GM23338 (cell line): ENCODE results near the gene FAM20C. TPM values are rescaled to one million over a fixed set of nuclear protein-coding genes. Genes with fewer than 3 reads are reported as not detected.

ENCODE experiments used
- ATAC-seq: fragments of 200-7000 bp; cut with Tn5 transposase; 3 replicates; pipeline ENCODE4 v1.9.1; 2020
- DNase-seq: peaks from one replicate; pipeline ENCODE4 v3.0.0-alpha.2; 2015; ENCODE audit warnings: low spot score
- H2AFZ ChIP-seq: fragments of 200-600 bp; sonication (generic); 2 replicates; pipeline ENCODE4 v1.8.0; 2016; ENCODE audit warnings: antibody characterized with exemption, mild to moderate bottlenecking, moderate library complexity
- H3F3A ChIP-seq: fragments of 200-600 bp; sonication (generic); replicated peaks from 2 replicates; pipeline ENCODE4 v1.8.0; 2017; ENCODE audit warnings: antibody characterized with exemption, mixed run types, low read depth
- H3K27ac ChIP-seq: fragments of 200-600 bp; sonication (generic); 2 replicates; pipeline ENCODE4 v1.6.1; 2016; ENCODE audit warnings: low read depth
- H3K27me3 ChIP-seq: fragments of 200-600 bp; sonication (generic); 2 replicates; pipeline ENCODE4 v1.8.0; 2016; ENCODE audit warnings: mild to moderate bottlenecking, mixed run types, moderate library complexity; ENCODE audit not compliant: insufficient read depth
- H3K36me3 ChIP-seq: fragments of 200-600 bp; sonication (generic); 2 replicates; pipeline ENCODE4 v1.8.0; 2016; ENCODE audit warnings: mild to moderate bottlenecking; ENCODE audit not compliant: insufficient read depth
- H3K4me1 ChIP-seq: fragments of 200-600 bp; sonication (generic); 2 replicates; pipeline ENCODE4 v1.8.0; 2016; ENCODE audit warnings: mild to moderate bottlenecking, moderate library complexity; ENCODE audit not compliant: insufficient read depth
- H3K4me2 ChIP-seq: fragments of 200-600 bp; sonication (generic); 2 replicates; pipeline ENCODE4 v1.7.1; 2017; ENCODE audit warnings: mixed run types
- H3K4me3 ChIP-seq: fragments of 200-600 bp; sonication (generic); 2 replicates; pipeline ENCODE4 v1.6.1; 2016; ENCODE audit warnings: mixed run types
- H3K79me2 ChIP-seq: fragments of 200-600 bp; sonication (generic); replicated peaks from 2 replicates; pipeline ENCODE4 v1.8.0; 2017; ENCODE audit warnings: mild to moderate bottlenecking; ENCODE audit not compliant: insufficient read depth
- H3K9me2 ChIP-seq: fragments of 200-600 bp; sonication (generic); 2 replicates; pipeline ENCODE4 v1.8.0; 2017; ENCODE audit not compliant: insufficient read depth
- H4K20me1 ChIP-seq: fragments of 200-600 bp; sonication (generic); replicated peaks from 2 replicates; pipeline ENCODE4 v1.8.0; 2017; ENCODE audit warnings: mild to moderate bottlenecking; ENCODE audit not compliant: insufficient read depth
- H3K27ac Mint-ChIP-seq: 2 replicates; pipeline ENCODE4 v1.8.0; 2020; ENCODE audit warnings: inconsistent platforms, mild to moderate bottlenecking, moderate library complexity, mixed read lengths
- H3K27me3 Mint-ChIP-seq: 3 replicates; pipeline ENCODE4 v1.8.0; 2022; ENCODE audit warnings: low read depth, mild to moderate bottlenecking, moderate library complexity, mixed read lengths, inconsistent platforms; ENCODE audit not compliant: insufficient read depth, poor library complexity
- H3K36me3 Mint-ChIP-seq: 3 replicates; pipeline ENCODE4 v1.8.0; 2021; ENCODE audit warnings: low read depth, mild to moderate bottlenecking, inconsistent platforms, moderate library complexity, mixed read lengths
- H3K4me1 Mint-ChIP-seq: 3 replicates; pipeline ENCODE4 v1.8.0; 2020; ENCODE audit warnings: mild to moderate bottlenecking, inconsistent platforms, mixed read lengths
- H3K4me3 Mint-ChIP-seq: 3 replicates; pipeline ENCODE4 v1.8.0; 2021; ENCODE audit warnings: moderate library complexity, mild to moderate bottlenecking, inconsistent platforms, mixed read lengths
- H3K9me3 Mint-ChIP-seq: 3 replicates; pipeline ENCODE4 v1.8.0; 2020; ENCODE audit warnings: moderate library complexity, mild to moderate bottlenecking, inconsistent platforms, mixed read lengths
- EZH2 ChIP-seq: fragments of 200-600 bp; sonication (generic); IDR thresholded peaks from one replicate; pipeline ENCODE4 v1.8.0; 2017; ENCODE audit warnings: antibody characterized with exemption, mild to moderate bottlenecking, low read depth; ENCODE audit not compliant: unreplicated experiment
- EZH2phosphoT487 ChIP-seq: fragments of 200-600 bp; sonication (generic); IDR thresholded peaks from one replicate; pipeline ENCODE4 v1.8.1; 2018; ENCODE audit warnings: antibody characterized with exemption; ENCODE audit not compliant: unreplicated experiment
- STAT1 ChIP-seq: IDR thresholded peaks from one replicate; pipeline ENCODE4 v1.6.1; 2016; ENCODE audit warnings: antibody characterized with exemption; ENCODE audit not compliant: unreplicated experiment
- ZNF114 ChIP-seq: fragments of 250-450 bp; sonication (Bioruptor Pico); IDR thresholded peaks from 2 replicates; pipeline ENCODE4 v1.5.0; 2020; ENCODE audit warnings: mild to moderate bottlenecking, moderate library complexity
- ZNF331 ChIP-seq: fragments of 250-450 bp; sonication (Bioruptor Pico); IDR thresholded peaks from 2 replicates; pipeline ENCODE4 v1.5.0; 2020; ENCODE audit warnings: low read depth, mild to moderate bottlenecking, moderate library complexity
- polyA plus RNA-seq: library from polyadenylated mRNA; unstranded; fragments of >200 nt; fragmentation: Nextera tagmentation; extraction: Ambion mirVana; gene quantifications from 2 replicates; pipeline ENCODE4 v1.2.1, GENCODE V29; 2016
- total RNA-seq: library from RNA; depleted of rRNA; stranded (reverse); fragments of >200 nt; shearing (Covaris generic); gene quantifications from 2 replicates; pipeline ENCODE4 v1.2.3, GENCODE V29; 2014
- TF ChIP-seq, protein P1 (sequence below): fragments of 250-450 bp; sonication (Bioruptor Pico); IDR thresholded peaks from 2 replicates; pipeline ENCODE4 v1.5.0; 2020; ENCODE audit warnings: mild to moderate bottlenecking, moderate library complexity
- TF ChIP-seq, protein P2 (sequence below), 2 experiments: fragments of 200-600 bp in 1 of 2; sonication (generic) in 1 of 2; conservative IDR thresholded peaks; 2 replicates each; pipeline versions ENCODE4 v1.5.1 to v1.6.1; 2016 to 2017; ENCODE audit warnings: antibody characterized with exemption in 2 of 2, low read depth in 2 of 2, mild to moderate bottlenecking in 2 of 2, moderate library complexity in 1 of 2

Gene FAM20C
- total and polyA plus RNA-seq, 2 experiments from 2014 or later, result 7.6 to 24.8 TPM

GRCh38 chr7:179209-179681, 13.1 kb upstream of the FAM20C start:
- ATAC-seq, result no peak
- no peak overlapping the region for H3K27ac ChIP-seq
- DNase-seq, result no peak
- Mint-ChIP-seq H3K36me3 (no peaks in the 10 kb centered on the region), H3K9me3 (no peaks in the 10 kb centered on the region; the same call in 2 of the 3 replicates), H3K4me3 (no peak overlapping the region; the same call in 2 of the 3 replicates), H3K27ac (peak overlapping the region; percentile 65; the same call in 1 of the 2 replicates), H3K27me3 (peaks cover 29% of the 10 kb centered on the region), H3K4me1 (peaks cover 11% of the 10 kb centered on the region)
- no peaks in the 10 kb centered on the region for H3K4me1 ChIP-seq
- H3F3A ChIP-seq, result no peaks in the 10 kb centered on the region
- no peaks in the 10 kb centered on the region for H3K27me3 ChIP-seq
- 0 out of 2 replicates have a peak overlapping the region, but pooled peaks have one; percentile 14 for H2AFZ ChIP-seq
- H3K9me2 ChIP-seq, result no peaks in the 10 kb centered on the region
- H4K20me1 ChIP-seq, result no peaks in the 10 kb centered on the region
- H3K36me3 ChIP-seq, result no peaks in the 10 kb centered on the region
- no peaks in the 10 kb centered on the region for H3K79me2 ChIP-seq
- no peak for TF ChIP-seq STAT1
- no peak for TF ChIP-seq EZH2
- TF ChIP-seq EZH2phosphoT487, result no peak
- TF ChIP-seq, protein P1, sequence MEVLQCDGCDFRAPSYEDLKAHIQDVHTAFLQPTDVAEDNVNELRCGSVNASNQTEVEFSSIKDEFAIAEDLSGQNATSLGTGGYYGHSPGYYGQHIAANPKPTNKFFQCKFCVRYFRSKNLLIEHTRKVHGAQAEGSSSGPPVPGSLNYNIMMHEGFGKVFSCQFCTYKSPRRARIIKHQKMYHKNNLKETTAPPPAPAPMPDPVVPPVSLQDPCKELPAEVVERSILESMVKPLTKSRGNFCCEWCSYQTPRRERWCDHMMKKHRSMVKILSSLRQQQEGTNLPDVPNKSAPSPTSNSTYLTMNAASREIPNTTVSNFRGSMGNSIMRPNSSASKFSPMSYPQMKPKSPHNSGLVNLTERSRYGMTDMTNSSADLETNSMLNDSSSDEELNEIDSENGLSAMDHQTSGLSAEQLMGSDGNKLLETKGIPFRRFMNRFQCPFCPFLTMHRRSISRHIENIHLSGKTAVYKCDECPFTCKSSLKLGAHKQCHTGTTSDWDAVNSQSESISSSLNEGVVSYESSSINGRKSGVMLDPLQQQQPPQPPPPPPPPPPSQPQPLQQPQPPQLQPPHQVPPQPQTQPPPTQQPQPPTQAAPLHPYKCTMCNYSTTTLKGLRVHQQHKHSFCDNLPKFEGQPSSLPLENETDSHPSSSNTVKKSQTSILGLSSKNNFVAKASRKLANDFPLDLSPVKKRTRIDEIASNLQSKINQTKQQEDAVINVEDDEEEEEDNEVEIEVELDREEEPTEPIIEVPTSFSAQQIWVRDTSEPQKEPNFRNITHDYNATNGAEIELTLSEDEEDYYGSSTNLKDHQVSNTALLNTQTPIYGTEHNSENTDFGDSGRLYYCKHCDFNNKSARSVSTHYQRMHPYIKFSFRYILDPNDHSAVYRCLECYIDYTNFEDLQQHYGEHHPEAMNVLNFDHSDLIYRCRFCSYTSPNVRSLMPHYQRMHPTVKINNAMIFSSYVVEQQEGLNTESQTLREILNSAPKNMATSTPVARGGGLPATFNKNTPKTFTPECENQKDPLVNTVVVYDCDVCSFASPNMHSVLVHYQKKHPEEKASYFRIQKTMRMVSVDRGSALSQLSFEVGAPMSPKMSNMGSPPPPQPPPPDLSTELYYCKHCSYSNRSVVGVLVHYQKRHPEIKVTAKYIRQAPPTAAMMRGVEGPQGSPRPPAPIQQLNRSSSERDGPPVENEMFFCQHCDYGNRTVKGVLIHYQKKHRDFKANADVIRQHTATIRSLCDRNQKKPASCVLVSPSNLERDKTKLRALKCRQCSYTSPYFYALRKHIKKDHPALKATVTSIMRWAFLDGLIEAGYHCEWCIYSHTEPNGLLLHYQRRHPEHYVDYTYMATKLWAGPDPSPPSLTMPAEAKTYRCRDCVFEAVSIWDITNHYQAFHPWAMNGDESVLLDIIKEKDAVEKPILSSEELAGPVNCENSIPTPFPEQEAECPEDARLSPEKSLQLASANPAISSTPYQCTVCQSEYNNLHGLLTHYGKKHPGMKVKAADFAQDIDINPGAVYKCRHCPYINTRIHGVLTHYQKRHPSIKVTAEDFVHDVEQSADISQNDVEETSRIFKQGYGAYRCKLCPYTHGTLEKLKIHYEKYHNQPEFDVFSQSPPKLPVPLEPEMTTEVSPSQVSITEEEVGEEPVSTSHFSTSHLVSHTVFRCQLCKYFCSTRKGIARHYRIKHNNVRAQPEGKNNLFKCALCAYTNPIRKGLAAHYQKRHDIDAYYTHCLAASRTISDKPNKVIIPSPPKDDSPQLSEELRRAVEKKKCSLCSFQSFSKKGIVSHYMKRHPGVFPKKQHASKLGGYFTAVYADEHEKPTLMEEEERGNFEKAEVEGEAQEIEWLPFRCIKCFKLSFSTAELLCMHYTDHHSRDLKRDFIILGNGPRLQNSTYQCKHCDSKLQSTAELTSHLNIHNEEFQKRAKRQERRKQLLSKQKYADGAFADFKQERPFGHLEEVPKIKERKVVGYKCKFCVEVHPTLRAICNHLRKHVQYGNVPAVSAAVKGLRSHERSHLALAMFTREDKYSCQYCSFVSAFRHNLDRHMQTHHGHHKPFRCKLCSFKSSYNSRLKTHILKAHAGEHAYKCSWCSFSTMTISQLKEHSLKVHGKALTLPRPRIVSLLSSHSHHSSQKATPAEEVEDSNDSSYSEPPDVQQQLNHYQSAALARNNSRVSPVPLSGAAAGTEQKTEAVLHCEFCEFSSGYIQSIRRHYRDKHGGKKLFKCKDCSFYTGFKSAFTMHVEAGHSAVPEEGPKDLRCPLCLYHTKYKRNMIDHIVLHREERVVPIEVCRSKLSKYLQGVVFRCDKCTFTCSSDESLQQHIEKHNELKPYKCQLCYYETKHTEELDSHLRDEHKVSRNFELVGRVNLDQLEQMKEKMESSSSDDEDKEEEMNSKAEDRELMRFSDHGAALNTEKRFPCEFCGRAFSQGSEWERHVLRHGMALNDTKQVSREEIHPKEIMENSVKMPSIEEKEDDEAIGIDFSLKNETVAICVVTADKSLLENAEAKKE, result no peak
- TF ChIP-seq ZNF331 (CRISPR knock-in tag), result no peak
- TF ChIP-seq ZNF114 (CRISPR knock-in tag), result no peak
- TF ChIP-seq, protein P2, sequence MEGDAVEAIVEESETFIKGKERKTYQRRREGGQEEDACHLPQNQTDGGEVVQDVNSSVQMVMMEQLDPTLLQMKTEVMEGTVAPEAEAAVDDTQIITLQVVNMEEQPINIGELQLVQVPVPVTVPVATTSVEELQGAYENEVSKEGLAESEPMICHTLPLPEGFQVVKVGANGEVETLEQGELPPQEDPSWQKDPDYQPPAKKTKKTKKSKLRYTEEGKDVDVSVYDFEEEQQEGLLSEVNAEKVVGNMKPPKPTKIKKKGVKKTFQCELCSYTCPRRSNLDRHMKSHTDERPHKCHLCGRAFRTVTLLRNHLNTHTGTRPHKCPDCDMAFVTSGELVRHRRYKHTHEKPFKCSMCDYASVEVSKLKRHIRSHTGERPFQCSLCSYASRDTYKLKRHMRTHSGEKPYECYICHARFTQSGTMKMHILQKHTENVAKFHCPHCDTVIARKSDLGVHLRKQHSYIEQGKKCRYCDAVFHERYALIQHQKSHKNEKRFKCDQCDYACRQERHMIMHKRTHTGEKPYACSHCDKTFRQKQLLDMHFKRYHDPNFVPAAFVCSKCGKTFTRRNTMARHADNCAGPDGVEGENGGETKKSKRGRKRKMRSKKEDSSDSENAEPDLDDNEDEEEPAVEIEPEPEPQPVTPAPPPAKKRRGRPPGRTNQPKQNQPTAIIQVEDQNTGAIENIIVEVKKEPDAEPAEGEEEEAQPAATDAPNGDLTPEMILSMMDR (conservative IDR thresholded peaks at IDR 0.05; ENCODE audit: low read depth in 2 of 2), result no peak
- H3K4me3 ChIP-seq, result no peak overlapping the region
- H3K4me2 ChIP-seq, result no peak overlapping the region
